ENCODE measurements around the gene PRSS38. TPM values are rescaled to one million over a fixed set of nuclear protein-coding genes. Genes with fewer than 3 reads are reported as not detected.
A peak's percentile ranks its signal among the peaks of the same experiment; 100 is the strongest.

The PRSS38 gene
- total RNA-seq, 1 experiment from 2014 or later = not detected

DNA sequence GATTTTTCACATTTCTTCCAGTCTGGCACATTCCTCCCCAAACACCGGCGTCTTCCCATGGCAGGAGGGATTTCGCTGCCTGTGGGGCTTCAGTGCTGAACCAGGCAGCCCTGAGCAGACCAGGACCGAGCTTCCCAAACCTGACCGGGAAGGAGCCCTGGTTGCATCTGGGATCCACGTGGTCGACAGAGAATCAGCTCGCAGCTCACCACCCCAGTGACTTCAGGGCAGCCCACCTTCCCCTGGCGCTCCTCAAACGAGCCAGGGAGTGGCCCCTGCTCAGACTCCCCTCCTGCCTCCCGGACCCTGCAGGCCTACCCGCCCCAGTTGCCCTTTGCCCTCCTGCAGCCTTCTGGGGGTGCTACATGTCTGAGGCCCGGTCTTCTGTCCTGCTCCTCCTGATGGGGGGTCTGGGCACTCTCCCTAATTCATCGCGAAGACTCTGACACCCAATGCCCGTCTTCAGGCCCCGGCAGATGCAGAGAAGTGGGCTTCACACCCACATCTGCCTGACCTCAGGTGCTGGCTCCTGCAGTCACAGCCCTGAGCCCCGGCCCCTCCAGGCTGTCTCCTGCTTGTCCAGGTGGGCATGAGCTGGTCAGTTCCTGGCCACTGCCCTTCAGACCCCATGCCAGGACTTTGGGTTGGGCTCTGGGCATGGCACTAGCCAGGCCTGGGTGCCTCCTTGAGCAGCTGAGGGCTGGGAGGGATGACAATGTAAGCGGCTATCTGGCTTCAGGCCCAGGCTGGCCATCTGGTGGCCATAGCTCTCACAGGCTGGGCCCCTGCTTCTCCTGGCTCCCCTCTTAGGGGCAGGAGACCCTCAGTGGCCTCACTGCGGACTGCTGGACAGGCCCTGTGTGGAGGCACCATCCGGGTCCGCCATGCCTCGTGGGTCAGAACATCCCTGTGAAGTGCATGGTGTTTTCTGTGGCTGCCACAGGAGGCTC, 26.1 kb upstream of the PRSS38 start:
- Histone ChIP-seq H3K4me1 (ENCODE audit: control insufficient read depth, insufficient read depth, low read length) (peaks cover 35% of the 10 kb centered on the region), H3K36me3 (ENCODE audit: control insufficient read depth, insufficient read depth, low read length) (no peaks in the 10 kb centered on the region), H3K9me3 (ENCODE audit: control insufficient read depth, insufficient read depth, low read depth, low read length) (no peaks in the 10 kb centered on the region), H3K27me3 (ENCODE audit: control insufficient read depth, insufficient read depth, low read length) (no peaks in the 10 kb centered on the region), H3K27ac (ENCODE audit: low read length) (peak overlapping the region; percentile 61), H3K4me3 (ENCODE audit: low read depth in 2 of 2, low read length in 2 of 2) (peak overlapping the region; percentile 67 to 75)
- TF ChIP-seq POLR2AphosphoS5 (IDR thresholded peaks at IDR 0.05; ENCODE audit: low read depth, low read length) = no peak
- no peak for TF ChIP-seq SIN3A (IDR thresholded peaks at IDR 0.05; ENCODE audit: borderline replicate concordance, insufficient read depth, low read depth, low read length)
- no peak for TF ChIP-seq TCF7L2 (IDR thresholded peaks at IDR 0.05; ENCODE audit: low read depth, low read length)
- TF ChIP-seq, protein P1, sequence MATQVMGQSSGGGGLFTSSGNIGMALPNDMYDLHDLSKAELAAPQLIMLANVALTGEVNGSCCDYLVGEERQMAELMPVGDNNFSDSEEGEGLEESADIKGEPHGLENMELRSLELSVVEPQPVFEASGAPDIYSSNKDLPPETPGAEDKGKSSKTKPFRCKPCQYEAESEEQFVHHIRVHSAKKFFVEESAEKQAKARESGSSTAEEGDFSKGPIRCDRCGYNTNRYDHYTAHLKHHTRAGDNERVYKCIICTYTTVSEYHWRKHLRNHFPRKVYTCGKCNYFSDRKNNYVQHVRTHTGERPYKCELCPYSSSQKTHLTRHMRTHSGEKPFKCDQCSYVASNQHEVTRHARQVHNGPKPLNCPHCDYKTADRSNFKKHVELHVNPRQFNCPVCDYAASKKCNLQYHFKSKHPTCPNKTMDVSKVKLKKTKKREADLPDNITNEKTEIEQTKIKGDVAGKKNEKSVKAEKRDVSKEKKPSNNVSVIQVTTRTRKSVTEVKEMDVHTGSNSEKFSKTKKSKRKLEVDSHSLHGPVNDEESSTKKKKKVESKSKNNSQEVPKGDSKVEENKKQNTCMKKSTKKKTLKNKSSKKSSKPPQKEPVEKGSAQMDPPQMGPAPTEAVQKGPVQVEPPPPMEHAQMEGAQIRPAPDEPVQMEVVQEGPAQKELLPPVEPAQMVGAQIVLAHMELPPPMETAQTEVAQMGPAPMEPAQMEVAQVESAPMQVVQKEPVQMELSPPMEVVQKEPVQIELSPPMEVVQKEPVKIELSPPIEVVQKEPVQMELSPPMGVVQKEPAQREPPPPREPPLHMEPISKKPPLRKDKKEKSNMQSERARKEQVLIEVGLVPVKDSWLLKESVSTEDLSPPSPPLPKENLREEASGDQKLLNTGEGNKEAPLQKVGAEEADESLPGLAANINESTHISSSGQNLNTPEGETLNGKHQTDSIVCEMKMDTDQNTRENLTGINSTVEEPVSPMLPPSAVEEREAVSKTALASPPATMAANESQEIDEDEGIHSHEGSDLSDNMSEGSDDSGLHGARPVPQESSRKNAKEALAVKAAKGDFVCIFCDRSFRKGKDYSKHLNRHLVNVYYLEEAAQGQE (IDR thresholded peaks at IDR 0.05; ENCODE audit: insufficient read depth in 1 of 2, low read depth in 2 of 2, low read length in 1 of 2) = no peak
- TF ChIP-seq, protein P2, sequence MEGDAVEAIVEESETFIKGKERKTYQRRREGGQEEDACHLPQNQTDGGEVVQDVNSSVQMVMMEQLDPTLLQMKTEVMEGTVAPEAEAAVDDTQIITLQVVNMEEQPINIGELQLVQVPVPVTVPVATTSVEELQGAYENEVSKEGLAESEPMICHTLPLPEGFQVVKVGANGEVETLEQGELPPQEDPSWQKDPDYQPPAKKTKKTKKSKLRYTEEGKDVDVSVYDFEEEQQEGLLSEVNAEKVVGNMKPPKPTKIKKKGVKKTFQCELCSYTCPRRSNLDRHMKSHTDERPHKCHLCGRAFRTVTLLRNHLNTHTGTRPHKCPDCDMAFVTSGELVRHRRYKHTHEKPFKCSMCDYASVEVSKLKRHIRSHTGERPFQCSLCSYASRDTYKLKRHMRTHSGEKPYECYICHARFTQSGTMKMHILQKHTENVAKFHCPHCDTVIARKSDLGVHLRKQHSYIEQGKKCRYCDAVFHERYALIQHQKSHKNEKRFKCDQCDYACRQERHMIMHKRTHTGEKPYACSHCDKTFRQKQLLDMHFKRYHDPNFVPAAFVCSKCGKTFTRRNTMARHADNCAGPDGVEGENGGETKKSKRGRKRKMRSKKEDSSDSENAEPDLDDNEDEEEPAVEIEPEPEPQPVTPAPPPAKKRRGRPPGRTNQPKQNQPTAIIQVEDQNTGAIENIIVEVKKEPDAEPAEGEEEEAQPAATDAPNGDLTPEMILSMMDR (IDR thresholded peaks at IDR 0.05) = no peak
- CTCF ChIA-PET = no interaction called here
- BruUV-seq (replicated peaks) = no TSS peak
- POLR2A ChIA-PET = no interaction called here
- intact Hi-C loops (cut with micrococcal nuclease; ENCODE audit: unreplicated experiment) = loop anchor here (10.0 kb wide), 1 partner anchor 155 kb away; the partner anchor contains the start of gene WNT9A
- ATAC-seq (no peak), DNase-seq (ENCODE audit: low read depth, low spot score) (no peak)
- in situ Hi-C loops (cut with HindIII; ENCODE audit: low pct_unique_long_range_greater_than_20kb, low sequenced_read_pairs) = no loop called here

DNA sequence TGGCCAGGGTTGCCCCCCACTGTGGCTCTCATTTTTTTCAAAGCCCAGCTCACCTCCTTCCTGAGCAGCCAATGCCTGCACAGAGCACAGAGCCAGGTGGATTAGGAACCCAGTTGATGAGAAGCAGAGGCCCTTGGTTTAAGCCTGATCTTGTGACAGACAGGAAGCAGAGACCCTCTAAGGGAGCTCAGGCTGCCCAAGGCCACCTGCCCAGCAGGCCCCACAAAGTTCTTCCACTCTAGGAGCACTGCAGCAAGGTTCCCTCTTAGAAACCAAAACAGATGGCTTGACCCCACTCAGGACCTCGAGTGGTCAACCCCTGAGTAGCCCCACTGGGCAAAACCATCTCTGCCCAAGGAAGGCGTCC, 25.5 kb upstream of the PRSS38 start:
- ATAC-seq = no peak
- peak overlapping the region; percentile 44; the same call in 1 of the 2 replicates for H3K27ac ChIP-seq (ENCODE audit: low read length)
- TF ChIP-seq POLR2AphosphoS5 (IDR thresholded peaks at IDR 0.05; ENCODE audit: low read depth, low read length) (no peak), SIN3A (IDR thresholded peaks at IDR 0.05; ENCODE audit: borderline replicate concordance, insufficient read depth, low read depth, low read length) (no peak), TCF7L2 (IDR thresholded peaks at IDR 0.05; ENCODE audit: low read depth, low read length) (no peak)
- TF ChIP-seq, protein P1 (IDR thresholded peaks at IDR 0.05; ENCODE audit: insufficient read depth in 1 of 2, low read depth in 2 of 2, low read length in 1 of 2) = no peak
- TF ChIP-seq, protein P2 (IDR thresholded peaks at IDR 0.05) = no peak
- intact Hi-C loops (cut with micrococcal nuclease; ENCODE audit: unreplicated experiment) = loop anchor here (10.0 kb wide), 1 partner anchor 155 kb away; the partner anchor contains the start of gene WNT9A
- H3K4me1 ChIP-seq (ENCODE audit: control insufficient read depth, insufficient read depth, low read length) = peaks cover 37% of the 10 kb centered on the region
- POLR2A ChIA-PET = no interaction called here
- H3K4me3 ChIP-seq (ENCODE audit: low read depth in 2 of 2, low read length in 2 of 2) = peak overlapping the region; percentile 0 to 67; a peak in 2 of 4 replicates
- DNase-seq (ENCODE audit: low read depth, low spot score) = no peak
- no peaks in the 10 kb centered on the region for H3K9me3 ChIP-seq (ENCODE audit: control insufficient read depth, insufficient read depth, low read depth, low read length)
- no peaks in the 10 kb centered on the region for H3K27me3 ChIP-seq (ENCODE audit: control insufficient read depth, insufficient read depth, low read length)
- CTCF ChIA-PET = no interaction called here
- in situ Hi-C loops (cut with HindIII; ENCODE audit: low pct_unique_long_range_greater_than_20kb, low sequenced_read_pairs) = no loop called here
- H3K36me3 ChIP-seq (ENCODE audit: control insufficient read depth, insufficient read depth, low read length) = no peaks in the 10 kb centered on the region
- BruUV-seq (replicated peaks) = no TSS peak
